NCI-H446 treated with DMSO at 0.1 percent for 48 hours (cell line): ENCODE measurements around the gene COL27A1.
"Not testable (repeated sequence)": the region's sequence is repeated elsewhere in the genome, so short reads cannot be mapped to it uniquely, and the experiment has no call there.

ENCODE experiments used
- DNase-seq: peaks from one replicate; lab custom pipeline; 2025; lab: John Stamatoyannopoulos, UW

COL27A1 gene

DNA sequence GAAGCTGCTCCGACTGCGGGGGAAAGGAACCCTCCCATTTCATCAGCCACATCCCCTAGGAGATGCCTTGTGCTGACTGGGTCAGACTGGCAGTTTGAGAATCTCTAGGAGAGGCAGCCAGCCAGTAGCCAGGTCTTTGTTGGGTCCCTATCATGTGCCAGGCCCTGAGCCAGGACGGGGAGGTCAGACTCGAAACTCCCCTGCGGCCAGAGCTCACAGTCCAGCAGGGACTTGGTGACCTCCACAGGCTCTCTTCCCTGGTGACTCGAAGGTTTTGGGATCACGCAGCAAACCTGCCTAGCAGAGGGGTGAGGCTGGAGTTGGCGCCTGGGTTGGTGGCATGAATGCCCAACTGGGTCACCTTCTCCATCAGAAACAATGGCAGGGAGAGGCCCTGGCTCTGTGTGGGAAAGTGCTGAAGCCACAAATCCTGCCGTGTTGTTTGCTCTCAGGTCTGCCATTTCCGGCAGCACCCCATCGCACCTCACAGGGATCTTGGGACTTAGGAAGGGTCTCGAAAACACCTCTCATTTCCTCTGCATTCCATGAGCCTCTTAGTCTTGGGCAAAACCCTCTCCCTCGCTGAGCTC is 153.1 kb downstream of the COL27A1 start:
- DNase-seq, result no peak

DNA sequence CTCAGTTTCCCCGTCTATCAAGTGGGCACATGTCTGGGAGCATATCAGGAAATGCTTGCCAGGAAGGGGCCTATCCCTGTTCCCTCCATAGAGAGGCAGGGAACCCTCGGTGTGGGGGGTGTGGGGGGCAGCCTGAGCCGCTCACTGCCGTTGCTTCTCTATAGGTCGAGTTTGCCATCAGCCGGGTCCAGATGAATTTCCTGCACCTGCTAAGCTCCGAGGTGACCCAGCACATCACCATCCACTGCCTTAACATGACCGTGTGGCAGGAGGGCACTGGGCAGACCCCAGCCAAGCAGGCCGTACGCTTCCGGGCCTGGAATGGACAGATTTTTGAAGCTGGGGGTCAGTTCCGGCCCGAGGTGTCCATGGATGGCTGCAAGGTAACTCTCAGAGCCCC is 153.8 kb downstream of the COL27A1 start:
- DNase-seq, result no peak

DNA sequence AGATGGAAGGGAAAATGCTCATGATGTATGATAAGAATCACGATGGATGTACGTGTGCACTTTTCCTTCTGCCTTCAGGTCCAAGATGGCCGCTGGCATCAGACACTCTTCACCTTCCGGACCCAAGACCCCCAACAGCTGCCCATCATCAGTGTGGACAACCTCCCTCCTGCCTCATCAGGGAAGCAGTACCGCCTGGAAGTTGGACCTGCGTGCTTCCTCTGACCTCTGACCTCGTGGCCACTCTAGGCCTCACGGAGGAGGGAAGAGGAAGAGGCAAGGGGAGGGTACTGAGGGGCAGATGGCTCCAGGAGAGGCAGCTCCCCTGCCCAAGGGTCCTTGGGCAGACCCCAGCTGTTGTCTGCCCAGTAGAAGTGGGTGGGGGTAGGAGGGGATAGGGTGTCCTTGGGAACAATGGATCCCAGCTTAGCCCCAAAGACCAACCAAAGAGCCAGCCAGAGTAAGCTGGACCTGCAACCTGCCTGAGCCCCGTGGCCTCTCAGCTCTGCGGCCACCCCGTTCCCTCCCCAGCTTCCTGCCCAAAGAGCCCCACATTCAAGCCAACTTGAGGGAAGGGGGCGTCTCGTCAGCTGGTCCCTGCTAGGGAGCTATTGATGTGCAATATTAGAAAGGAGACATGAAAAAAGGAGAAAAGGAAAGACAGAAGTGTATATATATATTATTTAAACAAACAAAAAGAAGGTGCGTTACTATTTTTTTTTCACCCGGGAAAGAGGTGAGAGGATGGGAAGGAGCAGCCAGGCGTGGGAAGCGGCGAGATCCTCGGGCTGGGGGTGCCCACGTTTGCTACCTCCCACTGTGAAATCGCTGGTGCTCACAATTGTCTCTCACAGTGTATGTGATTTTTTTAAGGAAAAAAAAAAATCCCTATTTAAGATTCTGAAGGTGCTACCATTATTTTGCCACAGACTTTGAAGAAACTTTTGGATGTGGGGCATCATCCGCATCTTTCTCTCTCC is 155.4 kb downstream of the COL27A1 start:
- DNase-seq, result no peak

DNA sequence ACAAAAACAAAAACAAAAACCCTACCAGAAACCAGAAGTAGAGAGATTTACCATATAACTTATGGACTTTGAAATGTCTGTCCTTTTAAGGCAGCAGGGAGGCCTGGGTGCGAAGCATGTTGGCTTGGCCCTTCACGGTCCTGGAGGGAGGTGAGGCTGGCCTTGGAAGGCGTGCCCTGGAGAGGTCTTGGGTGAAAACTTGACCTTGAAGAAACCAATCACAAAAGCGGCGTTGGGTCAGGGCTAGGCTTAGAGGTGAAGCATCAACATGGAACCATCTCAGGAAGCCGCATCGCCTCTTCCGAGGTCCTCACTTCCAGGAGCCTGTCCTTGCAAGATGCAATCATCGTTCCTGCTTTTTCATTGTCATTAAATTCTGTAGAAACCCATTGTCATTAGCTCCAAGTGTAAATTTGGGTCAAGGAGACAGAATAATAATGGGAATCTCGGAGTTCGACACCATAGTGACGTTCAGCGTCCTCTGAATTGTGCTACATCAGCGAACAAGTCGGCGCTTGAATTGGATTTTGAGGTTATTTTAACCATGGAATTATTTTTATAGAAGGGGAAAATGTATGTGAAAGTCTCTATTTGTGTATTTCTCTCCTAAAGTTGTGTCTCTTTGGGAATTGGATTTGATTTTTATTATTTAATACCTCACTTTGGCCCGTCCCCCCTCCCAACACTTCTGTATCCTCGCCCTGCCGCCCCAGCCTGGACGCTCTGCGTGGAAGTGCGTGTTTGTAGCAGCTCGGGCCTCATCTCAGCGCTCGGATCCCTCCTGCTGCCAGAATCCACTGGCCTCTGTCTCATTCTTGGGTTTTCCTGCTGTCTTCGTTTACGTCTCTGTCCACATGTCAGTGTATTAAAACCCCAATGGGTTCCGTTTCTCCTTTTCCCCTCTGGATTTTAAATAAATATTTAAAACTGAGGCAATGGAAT is 156.5 kb downstream of the COL27A1 start:
- DNase-seq, result no peak

DNA sequence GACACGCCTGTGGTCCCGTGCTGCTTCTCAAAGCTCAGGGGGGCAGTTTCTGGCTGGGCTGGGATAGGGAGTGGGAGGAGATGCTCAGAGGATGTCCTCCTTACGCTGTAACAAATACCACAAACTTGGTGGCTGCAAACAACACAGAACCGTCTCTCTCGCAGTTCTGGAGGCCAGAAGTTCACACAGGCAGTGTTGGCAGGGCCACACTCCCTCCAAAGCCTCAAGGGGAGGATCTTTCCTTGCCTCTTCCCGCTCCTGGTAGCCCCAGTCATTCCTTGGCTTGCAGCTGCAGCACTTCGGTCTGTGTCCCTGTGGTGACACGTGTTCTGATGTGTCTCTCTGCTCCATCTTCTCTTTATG is 157.2 kb downstream of the COL27A1 start:
- DNase-seq, result no peak

DNA sequence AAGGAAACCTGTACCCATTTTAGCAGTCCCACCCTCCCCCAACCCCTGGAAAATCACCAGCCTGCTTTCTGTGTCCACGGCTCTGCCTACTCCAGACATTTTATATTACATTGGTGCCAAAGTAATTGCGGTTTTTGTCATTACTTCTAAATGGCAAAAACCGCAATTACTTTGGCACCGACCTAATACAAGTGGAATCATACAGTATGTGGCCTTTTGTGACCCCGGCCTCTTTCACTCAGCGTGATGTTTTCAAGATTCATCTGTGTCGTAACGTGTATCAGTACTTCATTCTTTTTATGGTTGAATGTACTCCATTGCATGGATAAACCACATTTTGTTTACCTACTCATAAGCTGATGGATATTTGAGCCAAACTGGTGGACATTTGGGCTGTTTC is 157.8 kb downstream of the COL27A1 start:
- DNase-seq, result no peak

DNA sequence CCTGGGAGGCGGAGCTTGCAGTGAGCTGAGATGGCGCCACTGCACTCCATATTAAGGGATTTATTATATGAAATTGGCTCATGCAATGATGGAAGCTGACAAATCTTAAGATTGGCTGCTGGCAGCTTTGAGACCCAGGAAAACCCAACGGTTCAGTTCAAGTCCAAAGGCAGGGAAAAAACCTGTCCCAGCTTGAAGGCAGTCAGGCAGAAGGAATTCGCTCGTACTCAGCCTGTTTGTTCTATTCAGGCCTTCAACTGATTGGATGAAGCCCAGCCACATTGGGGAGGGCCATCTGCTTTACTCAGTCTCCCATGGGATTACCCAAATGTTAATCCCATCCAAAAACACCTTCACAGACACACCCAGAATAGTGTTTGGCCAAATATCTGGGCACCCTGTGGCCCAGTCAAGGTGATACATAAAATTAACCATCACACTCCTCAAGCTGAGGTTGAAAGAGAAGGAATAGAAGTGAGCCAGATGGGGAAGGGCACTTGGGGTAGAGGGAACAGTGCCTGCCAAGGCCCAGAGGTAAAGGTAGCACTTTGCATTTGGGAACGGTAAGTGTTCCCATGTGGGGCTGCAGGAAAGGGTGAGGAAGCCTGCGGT is 159.0 kb downstream of the COL27A1 start:
- peak; percentile 61 for DNase-seq

DNA sequence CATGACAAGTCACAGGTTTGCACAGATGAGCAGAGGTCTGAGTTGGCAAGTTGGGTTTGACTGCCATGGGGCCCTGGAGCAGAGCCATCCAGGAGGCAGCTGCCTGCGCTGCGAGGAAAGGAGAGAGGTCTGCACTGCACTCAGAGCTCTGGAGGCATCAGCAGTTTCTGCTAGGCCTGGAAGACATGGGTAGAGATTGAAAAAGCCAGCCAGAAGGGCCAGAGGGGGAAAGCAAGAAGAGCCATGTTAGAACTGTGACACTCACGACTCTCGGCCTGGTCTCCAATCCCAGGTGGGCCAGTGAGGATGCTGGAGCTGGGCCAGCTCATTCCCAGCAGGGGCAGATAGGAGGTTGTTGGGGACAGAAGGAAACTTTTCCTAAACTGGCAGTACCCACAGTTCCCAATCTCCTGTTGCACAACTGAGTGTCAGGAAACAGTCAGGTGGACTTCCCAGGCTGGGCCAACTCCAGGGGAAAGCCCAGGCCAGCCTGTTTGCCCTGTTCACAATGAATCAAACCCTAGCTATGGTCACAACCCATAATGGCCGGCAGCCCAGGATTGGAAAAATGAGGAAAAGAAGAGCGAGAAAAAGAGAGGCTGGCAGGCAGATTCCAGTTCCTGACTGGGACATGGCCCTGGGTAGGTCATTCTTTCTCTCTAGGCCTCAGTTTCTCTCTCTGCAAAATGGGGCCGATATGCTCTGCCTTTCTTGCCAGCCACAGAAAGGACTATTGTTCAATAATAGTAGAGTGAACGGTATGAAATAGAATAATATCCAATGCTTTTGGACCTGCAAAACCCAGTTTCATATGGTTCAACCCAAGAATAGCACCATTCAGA is 159.8 kb downstream of the COL27A1 start:
- peak; percentile 60 for DNase-seq

DNA sequence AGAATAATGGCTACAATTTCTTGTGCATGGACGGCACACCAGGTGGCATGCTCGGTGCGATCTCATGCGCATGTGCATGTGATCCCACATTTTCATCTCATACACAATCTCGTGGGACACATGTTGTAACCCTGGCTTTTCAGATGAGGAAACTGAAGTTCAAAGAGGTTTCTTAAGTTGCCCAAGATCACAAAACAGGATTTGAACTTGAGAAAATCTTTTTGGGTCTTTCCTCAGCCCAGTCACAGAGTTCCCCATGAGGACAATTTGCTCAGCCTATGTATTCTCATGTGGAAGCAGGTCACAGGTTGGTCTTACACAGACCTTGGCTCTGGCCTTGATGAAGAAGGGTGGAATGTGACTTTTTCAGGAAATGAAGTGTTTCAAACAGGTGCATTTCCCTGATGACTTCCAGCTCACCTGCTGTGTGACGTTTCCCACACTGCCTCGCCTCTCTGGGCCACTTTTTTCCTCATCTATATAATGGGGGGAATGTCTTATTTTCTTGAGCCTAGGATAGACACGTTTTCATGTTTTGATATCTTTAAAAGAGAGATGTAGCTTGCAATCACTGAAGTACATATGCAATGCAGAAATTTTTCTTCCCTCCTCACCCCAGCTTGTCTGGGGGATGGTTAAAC is 160.5 kb downstream of the COL27A1 start:
- DNase-seq, result no peak

DNA sequence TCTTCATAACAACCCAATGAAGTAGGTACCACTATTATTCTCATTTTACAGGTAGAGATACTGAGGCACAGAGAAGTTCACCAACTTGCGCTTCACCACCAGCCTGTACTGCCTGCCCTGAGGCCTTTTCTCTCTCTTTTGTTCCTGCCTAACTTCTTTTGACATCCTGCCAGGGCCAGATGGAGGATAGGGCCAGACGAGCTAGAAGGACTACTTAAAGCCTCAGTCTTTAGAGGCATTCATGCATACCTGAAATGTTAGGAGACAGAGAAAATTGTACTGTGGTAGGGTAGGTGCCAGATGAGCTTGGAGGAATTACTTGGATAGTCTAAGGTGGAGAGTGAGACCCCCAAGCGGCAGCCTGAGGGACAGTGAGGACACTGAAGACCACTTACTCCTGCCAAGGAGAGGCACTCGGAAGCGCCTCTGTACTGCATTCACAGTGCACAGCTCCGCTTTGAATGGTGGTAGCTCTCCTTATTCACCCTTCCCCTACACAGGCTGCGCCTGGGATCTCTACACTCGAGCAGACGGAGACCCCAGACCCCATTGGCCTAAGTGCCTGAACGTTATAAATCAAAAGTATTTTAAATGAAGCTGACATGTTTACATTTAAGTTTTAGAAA is 161.4 kb downstream of the COL27A1 start:
- peak; percentile 73 for DNase-seq

DNA sequence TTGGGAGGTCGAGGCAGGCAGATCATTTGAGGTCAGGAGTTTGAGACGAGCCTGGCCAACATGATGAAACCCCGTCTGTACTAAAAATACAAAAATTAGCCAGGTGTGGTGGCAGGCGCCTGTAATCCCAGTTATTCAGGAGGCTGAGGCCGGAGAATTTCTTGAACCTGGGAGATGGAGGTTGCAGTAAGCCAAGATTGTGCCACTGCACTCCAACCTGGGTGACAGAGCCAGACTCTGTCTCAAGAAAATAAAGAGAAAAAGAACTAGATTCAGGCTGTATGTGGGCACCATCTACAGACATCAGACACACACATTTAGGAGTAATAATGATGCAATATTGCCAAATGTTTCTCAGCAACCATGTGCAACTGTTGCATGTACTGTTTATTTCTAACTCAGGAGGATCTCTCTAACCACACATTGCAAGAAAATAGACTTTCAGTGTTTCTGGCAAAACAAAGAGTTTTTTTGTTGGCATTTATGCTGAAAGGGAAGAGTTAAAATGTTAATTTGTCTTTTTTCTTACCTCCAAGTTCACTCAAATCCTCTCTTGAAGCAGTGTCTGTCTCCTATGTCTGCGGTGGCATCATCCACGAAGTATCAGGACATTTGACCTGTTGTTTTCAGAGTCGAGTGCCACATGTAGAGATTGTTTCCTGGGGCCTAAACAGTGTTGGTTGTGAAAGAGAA is 162.5 kb downstream of the COL27A1 start:
- no peak for DNase-seq

DNA sequence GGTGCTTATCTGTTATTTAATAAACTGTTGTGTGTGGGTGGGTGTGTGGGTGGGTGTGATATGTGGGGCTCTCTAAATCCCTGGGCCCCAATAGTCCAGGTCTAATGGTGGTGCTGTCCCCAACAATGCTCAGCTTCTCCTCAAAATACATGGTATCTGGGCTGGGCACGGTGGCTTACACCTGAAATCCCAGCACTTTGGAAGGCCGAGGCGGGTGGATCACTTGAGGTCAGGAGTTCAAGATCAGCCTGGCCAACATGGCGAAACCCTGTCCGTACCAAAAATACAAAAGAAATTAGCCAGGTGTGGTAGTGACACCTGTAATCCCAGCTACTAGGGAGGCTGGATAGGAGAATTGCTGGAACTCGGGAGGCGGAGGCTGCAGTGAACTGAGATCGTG is 163.1 kb downstream of the COL27A1 start:
- DNase-seq, result no peak

DNA sequence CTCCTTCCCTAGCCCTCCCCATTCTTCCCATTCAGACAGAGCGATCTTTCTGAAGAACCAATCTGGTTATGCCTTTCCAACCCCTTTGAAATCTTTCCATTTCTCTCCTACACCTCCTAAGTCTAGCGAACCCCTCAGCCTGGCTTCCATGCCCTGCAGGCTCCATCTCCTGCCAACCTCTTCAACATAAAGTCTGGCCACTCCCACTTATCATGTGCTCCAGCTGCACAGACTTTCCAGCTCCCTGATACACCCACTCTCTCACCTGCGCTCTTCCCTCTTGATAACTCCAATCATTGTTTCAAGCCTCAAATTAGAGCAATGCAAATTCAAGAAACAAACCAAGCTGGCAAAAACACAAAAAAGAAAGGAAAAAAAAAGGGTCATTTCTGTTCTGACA is 163.8 kb downstream of the COL27A1 start:
- DNase-seq, result no peak

DNA sequence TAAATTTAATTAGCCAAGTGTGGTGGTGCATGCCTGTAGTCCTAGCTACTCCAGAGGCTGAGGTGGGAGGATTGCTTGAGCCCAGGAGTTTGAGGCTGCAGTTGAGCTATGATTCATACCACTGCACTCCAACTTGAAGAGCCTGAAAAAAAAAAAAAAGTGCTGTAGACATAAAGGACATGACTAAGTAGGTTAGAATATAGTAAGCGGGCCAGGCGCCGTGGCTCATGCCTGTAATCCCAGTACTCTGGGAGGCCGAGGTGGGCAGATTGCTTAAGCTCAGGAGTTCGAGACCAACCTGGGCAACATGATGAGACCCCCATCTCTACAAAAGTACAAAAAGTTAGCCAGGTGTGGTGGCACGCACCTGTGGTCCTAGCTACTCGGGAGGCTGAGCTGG is 165.4 kb downstream of the COL27A1 start:
- DNase-seq, result not testable (repeated sequence)

DNA sequence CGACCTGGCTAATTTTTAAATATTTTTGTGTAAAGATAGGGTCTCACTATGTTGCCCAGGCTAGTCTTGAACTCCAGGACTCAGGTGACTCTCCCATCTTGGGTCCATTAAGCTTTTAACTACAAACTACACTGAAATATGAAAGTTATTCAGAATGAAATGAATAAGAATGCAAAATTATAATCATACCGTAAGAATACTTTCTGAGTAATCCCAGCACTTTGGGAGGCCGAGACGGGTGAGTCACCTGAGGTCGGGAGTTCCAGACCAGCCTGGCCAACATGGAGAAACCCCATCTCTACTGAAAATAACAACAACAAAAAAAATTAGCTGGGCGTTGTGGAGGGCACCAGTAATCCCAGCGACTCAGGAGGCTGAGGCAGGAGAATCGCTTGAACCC is 166.4 kb downstream of the COL27A1 start:
- no peak for DNase-seq

DNA sequence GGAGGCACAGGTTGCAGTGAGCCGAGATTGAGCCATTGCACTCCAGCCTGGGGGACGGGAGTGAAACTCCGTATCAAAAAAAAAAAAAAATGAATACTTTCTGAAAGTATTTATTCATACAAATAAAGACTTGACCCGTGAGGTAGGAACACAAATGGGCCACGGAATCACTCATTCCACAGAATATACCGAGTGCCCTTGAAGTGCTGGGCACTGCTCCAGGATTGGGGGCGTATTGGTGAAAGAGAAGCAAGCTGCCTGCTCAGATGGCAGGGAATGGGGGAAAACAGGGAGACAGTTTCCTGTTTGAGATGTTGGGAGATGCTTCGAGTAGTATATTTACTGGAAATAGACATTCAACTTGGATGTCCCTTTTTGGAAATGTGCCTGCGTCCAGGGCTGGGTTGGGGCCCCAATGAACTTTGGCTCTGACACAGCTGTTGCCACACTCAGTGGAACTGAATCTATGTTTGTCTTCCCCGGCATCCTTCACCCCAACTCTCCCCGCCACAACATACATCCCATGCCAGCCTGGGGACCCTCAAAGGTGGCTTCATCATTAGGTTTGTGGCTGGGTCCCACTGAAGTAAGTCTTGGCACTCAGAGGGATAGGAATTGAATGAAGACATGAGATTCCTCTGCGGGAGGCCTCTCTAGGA is 167.0 kb downstream of the COL27A1 start:
- not testable (repeated sequence) for DNase-seq

DNA sequence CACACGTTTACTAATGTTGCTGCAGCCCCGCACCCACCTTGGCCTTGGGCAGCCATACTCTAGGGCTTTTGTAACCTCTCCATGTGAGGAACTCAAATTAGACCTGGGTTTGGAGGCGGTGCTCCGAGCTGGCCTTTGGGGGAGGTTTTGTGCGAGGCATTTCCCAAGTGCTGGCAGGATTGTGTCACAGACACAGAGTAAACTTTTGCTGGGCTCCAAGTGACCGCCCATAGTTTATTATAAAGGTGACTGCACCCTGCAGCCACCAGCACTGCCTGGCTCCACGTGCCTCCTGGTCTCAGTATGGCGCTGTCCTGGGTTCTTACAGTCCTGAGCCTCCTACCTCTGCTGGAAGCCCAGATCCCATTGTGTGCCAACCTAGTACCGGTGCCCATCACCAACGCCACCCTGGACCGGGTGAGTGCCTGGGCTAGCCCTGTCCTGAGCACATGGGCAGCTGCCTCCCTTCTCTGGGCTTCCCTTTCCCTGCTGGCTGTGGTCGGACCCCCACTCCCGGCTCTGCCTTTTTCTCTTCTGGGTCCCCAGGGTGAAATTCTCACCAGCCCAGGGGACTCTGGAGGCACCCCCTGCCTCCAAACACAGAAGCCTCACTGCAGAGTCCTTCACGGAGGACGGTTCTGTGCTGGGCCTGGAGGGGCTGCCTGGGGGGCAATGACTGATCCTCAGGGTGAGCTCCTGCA is 167.6 kb downstream of the COL27A1 start, which contains the start of gene ORM1:
TSS of gene ORM1 (plus strand) at position 268 of the 701 bp plus-strand sequence. CDS start at position 304, 36 bp downstream.
- not testable (repeated sequence) for DNase-seq

DNA sequence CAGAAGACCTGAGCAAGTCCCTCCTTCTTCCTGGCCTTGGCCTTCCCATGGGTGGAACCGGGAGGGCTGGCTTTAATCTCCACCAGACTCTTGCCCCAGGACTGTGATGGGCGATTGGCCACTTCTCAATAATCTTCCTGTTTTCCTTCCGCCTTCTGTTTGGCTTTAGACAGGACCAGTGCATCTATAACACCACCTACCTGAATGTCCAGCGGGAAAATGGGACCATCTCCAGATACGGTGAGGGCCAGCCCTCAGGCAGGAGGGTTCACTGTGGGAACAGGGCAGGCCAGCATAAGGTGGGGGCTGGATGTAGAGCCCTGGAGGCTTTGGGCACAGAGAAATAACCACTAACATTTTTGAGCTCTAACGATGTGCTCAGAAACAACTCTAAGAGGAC is 168.5 kb downstream of the COL27A1 start:
- not testable (repeated sequence) for DNase-seq
